GM12864 (cell line): ENCODE measurements around the gene NEK11.
"Not testable (repeated sequence)": the region's sequence is repeated elsewhere in the genome, so short reads cannot be mapped to it uniquely, and the experiment has no call there.

ENCODE experiments used
- DNase-seq: peaks from one replicate; pipeline ENCODE4 v3.0.0-alpha.2; 2011; ENCODE audit warnings: low read depth
- H3K4me3 ChIP-seq: 2 replicates; pipeline ENCODE4 v1.5.1; 2011; ENCODE audit warnings: mild to moderate bottlenecking, low read depth, low read length, control low read depth
- CTCF ChIP-seq: IDR thresholded peaks from 2 replicates; pipeline ENCODE4 v1.5.1; 2011; ENCODE audit warnings: low read depth, mild to moderate bottlenecking, moderate library complexity, low read length, control low read depth, inconsistent platforms; ENCODE audit errors: missing control alignments

The NEK11 gene

DNA sequence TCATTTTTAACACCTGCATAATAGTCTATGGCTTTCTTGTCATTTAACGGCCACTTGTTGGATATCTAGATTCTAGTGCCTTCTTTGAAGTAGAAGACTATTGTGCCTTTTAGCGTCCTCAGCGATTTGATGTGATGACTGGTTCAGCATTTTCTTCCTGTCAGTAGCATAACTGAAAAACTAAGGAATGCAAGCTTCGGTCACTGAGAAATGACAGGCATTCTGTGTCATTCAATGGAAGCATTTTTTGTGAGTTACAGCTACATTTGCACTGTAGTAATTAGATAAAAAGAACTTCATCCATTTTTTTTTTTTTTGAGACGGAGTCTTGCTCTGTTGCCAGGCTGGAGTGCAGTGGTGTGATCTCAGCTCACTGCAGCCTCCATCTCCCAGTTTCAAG lies 10.3 kb downstream of the NEK11 start:
- H3K4me3 ChIP-seq = no peak overlapping the region
- no peak for TF ChIP-seq CTCF
- no peak for DNase-seq

DNA sequence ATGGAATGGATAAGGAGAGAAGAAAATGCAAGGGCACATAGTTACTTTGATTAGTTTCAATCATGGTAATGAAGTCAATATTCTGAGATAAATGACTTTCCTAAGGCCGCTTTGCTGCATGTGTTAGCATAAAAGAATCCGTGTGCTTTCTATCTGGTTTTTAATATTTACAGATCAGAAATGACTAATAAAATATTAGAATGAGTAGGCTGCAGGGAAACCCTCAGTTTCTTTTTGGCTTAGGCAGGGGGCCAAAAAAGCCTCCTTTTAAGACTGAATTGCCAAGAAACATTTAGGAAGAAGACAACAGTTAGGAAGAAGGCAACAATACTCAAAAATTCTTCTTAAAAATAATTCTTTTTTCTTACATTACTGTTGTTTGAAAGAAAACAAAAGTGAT lies 11.6 kb downstream of the NEK11 start:
- no peak overlapping the region for H3K4me3 ChIP-seq
- DNase-seq = no peak
- TF ChIP-seq CTCF = no peak

DNA sequence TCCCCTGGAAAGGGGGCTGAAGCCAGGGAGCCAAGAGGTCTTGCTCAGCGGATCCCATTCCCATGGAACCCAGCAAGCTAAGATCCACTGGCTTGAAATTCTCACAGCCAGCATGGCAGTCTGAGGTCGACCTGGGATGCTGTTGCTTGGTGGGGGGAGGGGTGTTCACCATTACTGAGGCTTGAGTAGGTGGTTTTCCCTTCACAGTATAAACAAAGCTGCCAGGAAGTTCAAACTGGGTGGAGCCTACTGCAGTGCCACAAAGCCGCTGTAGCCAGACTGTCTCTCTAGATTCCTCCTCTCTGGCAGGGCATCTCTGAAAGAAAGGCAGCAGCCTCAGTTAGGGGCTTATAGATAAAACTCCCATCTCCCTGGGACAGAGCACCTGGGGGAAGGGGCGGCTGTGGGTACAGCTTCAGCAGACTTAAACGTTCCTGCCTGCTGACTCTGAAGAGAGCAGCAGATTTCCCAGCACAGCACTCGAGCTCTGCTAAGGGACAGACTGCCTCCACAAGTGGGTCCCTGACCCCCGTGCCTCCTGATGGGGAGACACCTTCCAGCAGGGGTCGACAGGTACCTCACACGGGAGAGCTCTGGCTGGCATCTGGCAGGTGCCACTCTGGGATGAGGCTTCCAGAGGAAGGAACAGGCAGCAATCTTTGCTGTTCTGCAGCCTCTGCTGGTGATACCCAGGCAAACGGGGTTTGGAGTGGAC lies 15.8 kb downstream of the NEK11 start:
- H3K4me3 ChIP-seq, DNase-seq: not testable (repeated sequence)

DNA sequence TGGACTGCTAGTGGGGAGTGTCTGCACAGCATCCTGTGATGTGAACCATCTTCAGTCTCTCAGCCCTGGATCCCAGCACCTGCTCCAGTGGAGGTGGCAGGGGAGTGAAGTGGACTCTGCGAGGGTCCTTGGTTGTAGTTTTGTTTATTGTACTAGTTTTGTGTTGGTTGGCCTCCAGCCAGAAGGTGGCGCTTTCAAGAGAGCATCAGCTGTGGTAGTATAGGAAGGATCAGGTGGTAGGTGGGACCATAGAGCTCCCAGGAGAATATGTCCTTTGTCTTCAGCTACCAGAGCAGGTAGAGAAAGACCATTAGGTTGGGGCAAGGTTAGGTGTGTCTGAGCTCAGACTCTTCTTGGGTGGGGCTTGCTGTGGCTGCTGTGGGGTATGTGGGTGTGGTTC lies 20.9 kb downstream of the NEK11 start:
- no peak overlapping the region for H3K4me3 ChIP-seq
- TF ChIP-seq CTCF = peak; percentile 40
- no peak for DNase-seq

DNA sequence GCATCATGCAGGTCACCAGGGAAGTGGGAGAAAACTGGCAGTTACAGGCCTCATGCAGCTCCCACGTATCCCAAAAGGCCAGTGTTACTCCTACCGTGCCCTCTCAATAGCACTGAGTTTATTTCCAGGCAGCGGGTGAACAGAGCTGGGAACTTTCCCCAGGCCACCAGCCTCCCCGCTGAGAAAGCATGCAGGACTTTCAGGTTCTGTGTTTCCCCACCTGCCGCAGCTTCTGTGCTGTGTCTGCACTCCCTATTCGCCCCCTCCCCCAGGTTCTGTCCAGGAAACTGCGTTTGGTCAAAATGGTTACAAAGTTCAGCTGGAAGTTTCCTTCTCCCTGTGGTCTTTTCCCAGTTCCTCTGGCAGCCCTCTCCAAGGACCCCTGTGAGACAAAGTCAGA lies 21.4 kb downstream of the NEK11 start:
- TF ChIP-seq CTCF = no peak
- H3K4me3 ChIP-seq = no peak overlapping the region
- DNase-seq = no peak

DNA sequence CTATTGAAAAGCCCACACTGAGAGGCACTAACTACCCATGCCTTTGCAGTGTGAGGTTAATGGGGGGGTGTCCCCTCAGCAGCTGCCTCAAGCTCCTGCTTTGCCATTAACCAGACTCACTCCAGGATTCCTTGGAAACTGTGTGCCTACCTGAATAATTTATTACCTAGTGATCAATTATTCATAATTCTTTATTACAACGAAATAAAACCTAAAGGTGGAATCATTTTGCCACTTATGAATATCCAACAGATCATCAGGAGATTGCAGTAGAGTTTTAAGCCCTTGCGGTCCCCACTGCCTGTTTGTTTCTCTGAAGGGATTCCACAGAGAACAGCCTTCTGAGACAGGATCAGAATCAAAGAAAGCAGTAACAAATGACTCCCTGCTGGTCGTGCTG lies 23.3 kb downstream of the NEK11 start:
- no peak for DNase-seq
- no peak overlapping the region for H3K4me3 ChIP-seq
- no peak for TF ChIP-seq CTCF

DNA sequence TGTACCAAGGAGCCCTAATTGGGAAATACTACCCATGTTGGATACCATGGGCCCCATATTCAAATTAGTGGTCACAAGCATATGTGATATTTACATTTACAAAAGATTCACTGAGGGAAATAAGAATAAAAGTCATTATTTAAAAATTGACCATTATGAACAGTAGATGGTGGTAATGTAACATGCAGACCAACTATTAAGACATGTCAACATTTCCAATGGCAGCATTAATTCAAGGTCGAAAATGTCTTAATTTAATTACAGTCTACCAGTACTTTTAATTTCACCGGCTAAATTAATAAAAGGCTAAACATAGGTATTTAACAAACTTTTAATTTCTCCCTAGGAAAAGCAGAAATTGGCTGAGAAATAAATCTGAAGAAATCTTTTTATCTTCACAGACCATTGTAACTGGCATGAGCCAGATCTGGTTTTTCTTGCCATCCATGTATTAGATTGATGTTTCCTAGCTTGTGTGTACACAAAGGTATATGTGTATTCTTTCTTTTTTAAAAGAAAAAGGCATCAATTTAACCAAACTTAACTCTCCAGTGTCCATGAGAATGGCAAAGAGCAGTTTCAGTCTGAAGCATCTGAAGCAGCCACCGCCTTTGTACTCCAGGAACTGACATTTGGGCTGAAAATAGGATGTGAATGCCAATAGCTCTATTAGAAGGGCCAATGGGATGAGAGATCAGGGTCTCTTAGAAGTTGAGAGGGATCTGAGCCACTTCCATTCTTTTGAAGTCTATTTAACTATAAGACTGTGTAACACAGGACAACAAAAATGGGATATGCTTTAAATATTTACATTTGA lies 26.6 kb downstream of the NEK11 start:
- DNase-seq = no peak
- TF ChIP-seq CTCF = peak; percentile 8
- no peak overlapping the region for H3K4me3 ChIP-seq
